Activated naive CD8-positive, alpha-beta T cell (primary cell): ENCODE data around the gene FOXJ1.

Experiments
- H3K27ac Mint-ChIP-seq: one replicate; pipeline ENCODE4 v1.8.0; 2021; ENCODE audit warnings: mixed read lengths
- H3K27me3 Mint-ChIP-seq: one replicate; pipeline ENCODE4 v1.8.0; 2021; ENCODE audit warnings: mixed read lengths
- H3K36me3 Mint-ChIP-seq: one replicate; pipeline ENCODE4 v1.8.0; 2021; ENCODE audit warnings: mixed read lengths
- H3K4me1 Mint-ChIP-seq: one replicate; pipeline ENCODE4 v1.8.0; 2021; ENCODE audit warnings: low read depth, mixed read lengths
- H3K4me3 Mint-ChIP-seq: one replicate; pipeline ENCODE4 v1.8.0; 2021; ENCODE audit warnings: mild to moderate bottlenecking, mixed read lengths
- H3K9me3 Mint-ChIP-seq: one replicate; pipeline ENCODE4 v1.8.0; 2021; ENCODE audit warnings: low read depth, mixed read lengths

FOXJ1 gene

DNA sequence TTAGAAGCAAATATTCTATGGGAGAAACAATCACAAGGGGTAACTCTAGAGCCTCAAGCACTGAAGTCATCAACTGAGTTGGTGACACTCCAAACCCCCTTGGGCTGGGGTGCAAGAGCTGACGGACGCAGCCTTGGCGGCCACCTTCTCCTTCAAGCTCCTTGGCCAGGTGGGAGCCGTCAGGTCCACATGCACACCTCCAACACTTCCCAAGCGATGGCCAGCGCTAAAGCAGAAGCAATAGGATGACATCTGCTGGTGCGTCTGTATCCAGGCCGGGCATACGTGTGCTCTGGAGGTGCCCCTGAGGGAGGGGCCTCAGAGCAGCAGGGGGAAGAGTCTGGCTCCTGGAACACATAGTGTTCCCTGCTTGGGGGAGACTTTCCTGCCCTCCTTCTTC, 12.2 kb upstream of the FOXJ1 start:
- H3K9me3 Mint-ChIP-seq: no peaks in the 10 kb centered on the region
- H3K27ac Mint-ChIP-seq: peak overlapping the region; percentile 96
- H3K4me1 Mint-ChIP-seq: peaks cover 67% of the 10 kb centered on the region
- no peaks in the 10 kb centered on the region for H3K27me3 Mint-ChIP-seq
- peak overlapping the region; percentile 33 for H3K4me3 Mint-ChIP-seq
- H3K36me3 Mint-ChIP-seq: peaks cover 24% of the 10 kb centered on the region

DNA sequence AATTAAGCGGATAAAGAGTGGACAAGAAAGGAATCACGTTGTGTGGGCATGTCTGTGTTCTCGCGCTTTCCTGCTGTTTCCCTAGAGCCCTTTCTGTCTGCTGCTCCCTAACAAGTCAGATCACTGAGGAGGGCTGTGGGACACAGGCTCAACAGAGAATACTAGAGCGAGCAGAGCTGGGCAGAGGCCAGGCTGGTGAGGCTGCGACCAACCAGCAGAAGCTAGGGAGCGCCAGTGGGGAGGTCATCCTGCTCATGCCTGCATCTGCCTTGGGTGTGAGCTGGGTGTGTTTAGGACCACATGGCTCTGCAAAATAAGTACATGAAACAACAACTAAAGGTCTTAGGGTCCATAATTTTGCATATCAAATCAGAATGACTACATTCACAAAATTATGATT, 11.5 kb upstream of the FOXJ1 start:
- Mint-ChIP-seq H3K27me3 (no peaks in the 10 kb centered on the region), H3K27ac (peak overlapping the region; percentile 96), H3K4me1 (peaks cover 69% of the 10 kb centered on the region), H3K9me3 (no peaks in the 10 kb centered on the region), H3K4me3 (peak overlapping the region; percentile 58), H3K36me3 (peaks cover 25% of the 10 kb centered on the region)

DNA sequence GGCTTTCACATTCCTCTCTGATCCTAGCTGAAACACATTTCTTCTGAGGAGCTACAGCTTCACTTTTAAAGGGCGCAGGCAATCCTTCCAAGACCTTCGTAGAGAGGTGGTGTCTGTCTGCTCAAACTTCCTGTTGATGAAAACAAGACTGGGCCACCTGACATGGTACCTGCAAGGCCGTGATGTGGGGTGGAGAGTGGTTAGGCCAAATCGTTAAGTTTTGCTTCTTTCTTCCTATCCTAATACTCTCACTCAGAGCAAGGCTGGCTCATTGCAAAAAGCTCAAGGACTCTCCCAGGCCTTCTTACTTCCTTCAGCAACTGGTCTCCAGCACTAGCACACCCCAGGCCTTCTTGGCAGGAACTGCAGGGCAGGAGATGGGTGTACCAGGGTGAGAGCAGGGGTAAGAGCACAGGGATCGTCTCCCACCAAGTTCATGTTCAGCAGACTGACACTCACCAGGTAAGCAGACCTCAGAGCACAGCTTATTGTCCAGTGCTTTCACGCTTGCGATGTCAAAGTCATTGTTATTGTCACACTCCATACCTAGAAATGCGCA, 10.9 kb upstream of the FOXJ1 start:
- H3K27ac Mint-ChIP-seq: peak overlapping the region; percentile 96
- peaks cover 71% of the 10 kb centered on the region for H3K4me1 Mint-ChIP-seq
- H3K4me3 Mint-ChIP-seq: peak overlapping the region; percentile 58
- H3K27me3 Mint-ChIP-seq: no peaks in the 10 kb centered on the region
- H3K9me3 Mint-ChIP-seq: no peaks in the 10 kb centered on the region
- peaks cover 24% of the 10 kb centered on the region for H3K36me3 Mint-ChIP-seq

DNA sequence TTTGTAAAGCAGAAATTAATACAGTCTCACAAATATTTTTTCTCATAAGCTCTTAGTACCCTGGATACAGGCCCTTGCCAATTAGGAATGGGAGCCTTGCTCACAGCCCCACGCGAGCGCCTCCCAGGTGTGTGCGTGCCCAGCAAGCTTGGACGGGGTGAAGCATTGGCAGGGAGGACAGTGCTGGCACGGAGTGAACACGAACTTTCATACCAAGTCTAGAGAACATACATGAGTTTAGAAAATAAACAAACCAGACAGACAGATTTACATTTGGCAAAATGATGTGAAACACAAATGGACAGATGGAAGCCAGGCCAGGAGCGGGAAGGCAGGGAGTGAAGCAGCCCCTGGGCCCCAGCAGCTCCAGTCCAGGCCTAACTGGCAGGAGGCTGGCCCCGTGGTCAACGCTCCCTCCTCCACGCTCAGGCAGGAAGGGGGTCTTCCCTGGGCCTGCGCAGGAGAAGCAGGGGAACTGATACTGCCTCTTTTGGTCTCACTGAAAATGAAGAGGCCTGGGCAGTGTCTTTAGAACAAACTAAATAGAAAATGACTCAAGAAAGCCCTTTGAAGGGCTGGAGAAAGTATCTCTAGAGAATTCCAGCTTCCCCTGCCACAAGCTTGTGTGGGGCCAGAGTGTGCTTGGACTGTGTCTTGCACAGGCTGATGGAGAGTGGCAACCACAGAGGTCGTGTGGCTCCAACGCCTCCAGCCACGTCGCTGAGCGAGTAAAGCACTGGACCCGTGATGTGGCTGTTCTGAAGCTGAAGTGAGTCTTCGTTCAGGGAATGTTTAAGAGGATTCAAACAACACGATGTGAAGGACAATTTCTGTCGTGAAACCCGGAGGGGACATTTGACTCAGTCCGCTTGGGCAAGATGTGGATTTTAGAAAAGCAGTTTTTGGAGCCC, 9.9 kb upstream of the FOXJ1 start:
- Mint-ChIP-seq H3K27me3 (no peaks in the 10 kb centered on the region), H3K9me3 (no peaks in the 10 kb centered on the region), H3K27ac (peak overlapping the region; percentile 96), H3K36me3 (peaks cover 22% of the 10 kb centered on the region), H3K4me3 (peak overlapping the region; percentile 27), H3K4me1 (peaks cover 75% of the 10 kb centered on the region)

DNA sequence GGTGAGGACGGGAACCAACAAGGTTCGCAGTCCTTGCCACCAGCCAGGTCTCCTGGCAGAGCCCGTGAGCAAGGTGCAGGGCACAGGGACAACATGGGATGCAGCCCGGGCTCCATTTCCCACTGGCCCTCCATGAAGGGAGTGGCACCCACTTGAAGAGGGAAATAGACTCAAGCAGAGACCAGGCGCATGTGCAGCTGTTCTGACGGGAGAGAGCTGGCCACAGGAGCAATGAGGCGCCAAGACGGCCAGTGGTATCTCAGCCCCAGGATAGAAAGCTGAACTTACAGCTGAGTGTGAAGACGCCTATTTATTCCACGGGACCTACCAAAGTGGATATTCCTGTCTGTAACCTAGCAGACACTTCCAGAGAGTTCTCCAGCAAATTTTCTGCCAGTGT, 8.2 kb upstream of the FOXJ1 start:
- peaks cover 19% of the 10 kb centered on the region for H3K36me3 Mint-ChIP-seq
- no peaks in the 10 kb centered on the region for H3K27me3 Mint-ChIP-seq
- H3K4me3 Mint-ChIP-seq: no peak overlapping the region
- peaks cover 76% of the 10 kb centered on the region for H3K4me1 Mint-ChIP-seq
- H3K9me3 Mint-ChIP-seq: no peaks in the 10 kb centered on the region
- peak overlapping the region; percentile 88 for H3K27ac Mint-ChIP-seq

DNA sequence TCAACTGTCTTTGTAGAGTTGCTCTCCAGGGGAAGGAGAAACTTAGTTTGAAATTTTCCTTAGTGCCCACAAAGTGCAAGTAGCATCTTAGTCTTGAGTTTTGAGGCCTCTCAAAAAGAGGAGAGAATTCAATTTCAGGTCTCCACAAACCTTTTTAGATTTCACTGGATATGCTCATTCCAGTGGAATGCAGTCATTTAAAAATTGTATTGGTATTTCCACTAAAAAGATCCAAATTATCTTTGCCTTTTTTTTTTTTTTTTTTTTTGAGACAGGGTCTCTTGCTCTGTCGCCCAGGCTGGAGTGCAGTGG, 6.9 kb upstream of the FOXJ1 start:
- H3K27ac Mint-ChIP-seq: peak overlapping the region; percentile 34
- H3K4me1 Mint-ChIP-seq: peaks cover 75% of the 10 kb centered on the region
- H3K4me3 Mint-ChIP-seq: no peak overlapping the region
- no peaks in the 10 kb centered on the region for H3K27me3 Mint-ChIP-seq
- H3K36me3 Mint-ChIP-seq: peaks cover 16% of the 10 kb centered on the region
- no peaks in the 10 kb centered on the region for H3K9me3 Mint-ChIP-seq

DNA sequence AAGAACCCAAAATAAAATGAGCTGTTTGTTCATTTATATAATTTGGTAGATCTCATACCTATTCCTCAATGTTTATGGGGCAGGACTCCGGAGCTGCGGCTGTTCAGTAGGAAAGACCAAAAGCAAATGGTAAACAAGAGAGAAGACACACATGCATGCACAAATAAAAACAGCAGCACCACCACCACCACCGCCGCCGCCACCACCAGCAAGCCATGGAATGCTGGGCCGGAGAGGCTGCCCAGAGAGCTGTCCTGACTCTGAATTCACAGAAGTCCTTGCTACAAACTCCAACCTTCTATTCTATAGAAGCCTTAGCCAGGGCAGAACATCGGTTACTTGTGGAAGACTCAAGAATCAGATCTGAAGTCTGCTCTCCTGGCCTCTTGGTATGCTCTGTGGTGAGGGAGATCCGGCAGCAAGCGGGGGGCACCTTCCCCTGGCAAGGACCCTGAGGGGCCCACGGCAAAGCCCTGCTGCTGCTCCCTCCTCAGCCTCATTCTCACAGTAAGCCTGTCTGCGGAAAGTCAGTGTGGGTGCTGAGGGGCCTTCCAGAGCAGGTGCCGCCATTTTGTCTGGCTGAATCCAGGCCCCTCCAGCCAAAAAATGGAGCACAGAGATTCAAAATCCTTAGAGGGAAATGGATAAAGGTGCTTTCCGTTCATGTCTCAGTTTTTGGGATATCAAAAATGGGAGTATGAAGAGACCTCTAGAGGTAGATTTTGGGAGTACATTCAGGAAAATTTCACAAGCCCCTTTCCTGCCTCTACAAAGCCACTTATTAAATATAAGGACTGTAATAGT, 6.4 kb upstream of the FOXJ1 start:
- Mint-ChIP-seq H3K27ac (peak overlapping the region; percentile 97), H3K9me3 (no peaks in the 10 kb centered on the region), H3K4me3 (no peak overlapping the region), H3K4me1 (peaks cover 75% of the 10 kb centered on the region), H3K36me3 (peaks cover 16% of the 10 kb centered on the region), H3K27me3 (no peaks in the 10 kb centered on the region)

DNA sequence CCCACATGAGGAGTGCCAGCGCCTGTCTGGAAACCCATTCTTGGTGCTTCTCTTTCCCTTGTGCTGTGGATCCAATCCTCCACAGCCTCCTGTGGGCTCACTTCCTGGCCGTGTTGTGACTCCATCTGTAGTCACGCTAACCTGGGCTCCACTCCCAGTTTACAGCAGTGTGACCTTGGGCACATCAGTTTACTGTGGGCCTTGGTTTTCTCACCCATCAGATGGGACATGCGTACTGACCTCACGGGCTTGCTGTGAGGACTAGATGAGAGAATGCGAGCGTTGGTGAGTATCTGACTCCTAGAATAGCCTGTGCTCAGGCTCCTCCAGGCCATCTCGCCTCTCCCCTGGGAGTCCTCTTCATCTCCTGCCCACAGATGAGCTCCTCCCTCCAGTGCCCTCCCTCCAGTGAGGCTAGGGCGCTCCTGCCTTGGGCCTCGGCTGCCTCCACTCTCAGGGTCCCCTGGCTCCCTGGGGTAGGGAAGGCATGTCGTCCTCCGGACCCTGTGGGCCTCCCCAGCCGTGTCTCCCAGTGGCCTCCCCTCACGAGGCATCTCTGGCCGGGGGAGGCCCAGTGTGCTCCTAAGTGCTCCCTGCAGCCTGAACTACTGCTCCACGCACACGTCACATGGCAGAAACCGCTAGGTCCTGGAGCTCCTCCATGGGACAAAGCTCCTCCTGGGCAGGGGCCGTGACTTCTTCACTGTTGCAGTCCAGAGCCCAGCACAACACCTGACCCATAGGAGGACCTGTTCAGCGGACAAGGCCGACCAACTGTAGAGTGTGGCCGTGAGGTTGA, 5.2 kb upstream of the FOXJ1 start:
- H3K4me3 Mint-ChIP-seq: peak overlapping the region; percentile 58
- peak overlapping the region; percentile 97 for H3K27ac Mint-ChIP-seq
- no peaks in the 10 kb centered on the region for H3K27me3 Mint-ChIP-seq
- no peaks in the 10 kb centered on the region for H3K9me3 Mint-ChIP-seq
- H3K4me1 Mint-ChIP-seq: peaks cover 74% of the 10 kb centered on the region
- peaks cover 11% of the 10 kb centered on the region for H3K36me3 Mint-ChIP-seq

DNA sequence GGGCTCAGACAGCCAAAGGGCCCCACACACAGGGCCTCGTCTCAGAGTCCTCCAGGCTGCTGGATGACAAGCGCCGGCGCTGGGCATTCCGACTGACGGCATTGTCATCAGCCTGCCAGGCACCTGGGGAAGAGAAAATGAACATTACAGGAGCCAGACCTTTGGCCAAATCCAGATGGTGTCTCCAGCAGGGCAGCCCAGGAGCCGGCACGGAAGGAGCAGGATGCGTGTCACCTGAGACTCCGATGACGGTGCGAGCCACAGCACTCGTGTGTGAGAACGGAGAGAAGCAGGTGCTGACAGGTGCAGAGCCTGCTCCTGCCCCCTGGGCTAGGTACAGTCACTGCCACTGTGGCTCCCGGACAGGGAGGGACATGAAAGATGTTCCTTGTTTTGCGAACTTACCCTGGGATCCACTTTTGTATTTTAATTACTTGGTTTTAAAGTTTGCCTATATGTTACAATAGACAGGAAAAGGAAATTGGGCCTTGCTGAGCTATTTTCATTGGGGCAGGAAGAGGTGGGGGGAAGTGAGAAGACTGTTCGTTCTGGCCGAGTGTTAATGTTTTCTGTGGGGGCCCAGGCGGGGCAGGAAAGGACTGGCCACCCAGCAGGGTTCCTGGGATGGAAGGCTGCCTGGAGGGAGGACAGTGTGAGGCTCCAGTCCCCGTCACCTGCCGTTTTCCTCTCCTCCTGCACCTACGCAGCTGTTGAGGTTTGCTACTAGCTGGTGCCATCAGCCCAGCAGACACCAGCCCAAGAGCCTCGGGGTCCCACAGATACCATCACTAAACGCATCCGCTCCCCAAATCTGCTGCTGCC, 4.4 kb upstream of the FOXJ1 start:
- peaks cover 8% of the 10 kb centered on the region for H3K36me3 Mint-ChIP-seq
- H3K4me3 Mint-ChIP-seq: peak overlapping the region; percentile 58
- H3K9me3 Mint-ChIP-seq: no peaks in the 10 kb centered on the region
- peaks cover 68% of the 10 kb centered on the region for H3K4me1 Mint-ChIP-seq
- H3K27ac Mint-ChIP-seq: peak overlapping the region; percentile 97
- no peaks in the 10 kb centered on the region for H3K27me3 Mint-ChIP-seq

DNA sequence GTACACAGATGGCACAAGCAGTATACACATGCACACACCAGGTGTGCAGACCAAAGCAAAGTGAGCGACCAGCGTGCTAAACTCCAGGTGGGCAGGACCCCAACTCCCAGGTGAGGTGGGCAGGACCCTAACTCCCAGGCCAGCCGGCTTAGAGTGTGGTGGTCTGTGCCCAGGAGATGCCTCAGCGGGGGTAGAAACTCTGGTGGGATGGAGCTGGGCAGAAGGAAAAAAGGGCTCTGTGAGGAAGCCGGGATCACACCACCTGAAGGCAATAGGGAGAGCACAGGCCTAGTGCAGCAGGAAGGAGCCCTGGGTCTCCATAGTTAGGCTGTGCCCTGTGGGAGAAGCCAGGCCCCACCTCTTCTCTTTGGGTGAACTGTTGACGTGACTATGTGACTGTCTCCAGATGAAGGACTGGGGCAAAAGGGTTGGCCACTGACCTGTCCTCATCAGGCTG, 1.6 kb upstream of the FOXJ1 start:
- peak overlapping the region; percentile 55 for H3K27ac Mint-ChIP-seq
- H3K4me1 Mint-ChIP-seq: peaks cover 66% of the 10 kb centered on the region
- no peaks in the 10 kb centered on the region for H3K27me3 Mint-ChIP-seq
- peaks cover 2% of the 10 kb centered on the region for H3K36me3 Mint-ChIP-seq
- peak overlapping the region; percentile 55 for H3K4me3 Mint-ChIP-seq
- no peaks in the 10 kb centered on the region for H3K9me3 Mint-ChIP-seq

DNA sequence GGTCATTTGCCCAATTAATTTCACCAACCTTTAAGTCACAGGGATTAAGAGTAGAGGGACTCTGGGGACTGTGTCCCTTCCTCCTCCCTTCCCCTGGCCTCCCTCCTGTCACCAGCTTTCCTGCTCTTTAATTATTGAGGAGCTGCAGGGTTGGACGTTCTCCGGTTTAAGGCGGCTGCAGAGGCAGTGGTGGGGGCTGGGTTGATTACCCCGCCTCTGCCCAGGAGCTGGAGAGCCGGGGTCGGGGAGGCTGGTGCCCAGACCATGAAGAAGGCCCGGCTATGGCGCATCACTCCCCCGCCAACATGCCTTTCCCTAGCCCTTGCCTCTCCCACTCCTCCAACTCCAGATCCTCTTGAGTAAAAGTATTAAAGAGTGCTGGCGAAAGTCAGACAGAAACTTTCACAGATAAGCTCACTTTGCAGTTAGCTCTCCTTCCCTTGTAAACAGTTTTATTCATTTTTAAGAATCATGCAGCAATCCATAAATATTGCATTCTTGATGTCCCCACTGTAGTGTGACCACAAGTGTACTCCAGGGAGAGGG, 1.1 kb upstream of the FOXJ1 start:
- H3K9me3 Mint-ChIP-seq: no peaks in the 10 kb centered on the region
- H3K36me3 Mint-ChIP-seq: no peaks in the 10 kb centered on the region
- peak overlapping the region; percentile 81 for H3K4me3 Mint-ChIP-seq
- H3K4me1 Mint-ChIP-seq: peaks cover 62% of the 10 kb centered on the region
- peak overlapping the region; percentile 55 for H3K27ac Mint-ChIP-seq
- H3K27me3 Mint-ChIP-seq: no peaks in the 10 kb centered on the region

DNA sequence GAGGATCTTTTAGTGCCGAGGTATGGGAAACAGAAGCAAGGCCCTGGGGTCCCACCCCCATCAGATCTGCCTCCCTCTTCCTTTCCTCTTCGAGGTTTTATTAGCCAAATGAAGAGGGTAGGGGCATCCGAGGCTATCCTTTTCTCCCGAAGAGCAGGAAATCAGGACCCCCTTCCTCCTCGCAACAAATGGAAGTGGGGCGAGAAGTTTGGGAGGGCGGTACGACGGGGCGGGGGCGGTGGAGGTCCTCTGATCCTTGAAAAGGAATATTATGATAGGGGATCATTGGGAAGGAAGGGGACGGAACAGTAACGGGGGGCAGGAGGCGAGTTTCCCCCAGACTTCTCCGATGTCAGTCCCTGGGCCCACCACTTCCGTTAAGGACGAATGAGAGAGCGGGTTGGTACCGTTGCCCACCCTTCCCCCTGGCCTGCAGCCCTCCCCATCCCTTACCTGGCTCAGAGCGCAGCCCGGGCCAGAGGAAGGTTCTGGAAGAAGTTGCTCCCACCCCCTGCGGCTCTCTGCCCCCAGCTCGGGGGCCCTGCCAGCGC, 309 bp downstream of the FOXJ1 start:
- no peaks in the 10 kb centered on the region for H3K36me3 Mint-ChIP-seq
- H3K27ac Mint-ChIP-seq: no peak overlapping the region
- H3K9me3 Mint-ChIP-seq: no peaks in the 10 kb centered on the region
- H3K4me1 Mint-ChIP-seq: peaks cover 53% of the 10 kb centered on the region
- no peaks in the 10 kb centered on the region for H3K27me3 Mint-ChIP-seq
- H3K4me3 Mint-ChIP-seq: peak overlapping the region; percentile 81

DNA sequence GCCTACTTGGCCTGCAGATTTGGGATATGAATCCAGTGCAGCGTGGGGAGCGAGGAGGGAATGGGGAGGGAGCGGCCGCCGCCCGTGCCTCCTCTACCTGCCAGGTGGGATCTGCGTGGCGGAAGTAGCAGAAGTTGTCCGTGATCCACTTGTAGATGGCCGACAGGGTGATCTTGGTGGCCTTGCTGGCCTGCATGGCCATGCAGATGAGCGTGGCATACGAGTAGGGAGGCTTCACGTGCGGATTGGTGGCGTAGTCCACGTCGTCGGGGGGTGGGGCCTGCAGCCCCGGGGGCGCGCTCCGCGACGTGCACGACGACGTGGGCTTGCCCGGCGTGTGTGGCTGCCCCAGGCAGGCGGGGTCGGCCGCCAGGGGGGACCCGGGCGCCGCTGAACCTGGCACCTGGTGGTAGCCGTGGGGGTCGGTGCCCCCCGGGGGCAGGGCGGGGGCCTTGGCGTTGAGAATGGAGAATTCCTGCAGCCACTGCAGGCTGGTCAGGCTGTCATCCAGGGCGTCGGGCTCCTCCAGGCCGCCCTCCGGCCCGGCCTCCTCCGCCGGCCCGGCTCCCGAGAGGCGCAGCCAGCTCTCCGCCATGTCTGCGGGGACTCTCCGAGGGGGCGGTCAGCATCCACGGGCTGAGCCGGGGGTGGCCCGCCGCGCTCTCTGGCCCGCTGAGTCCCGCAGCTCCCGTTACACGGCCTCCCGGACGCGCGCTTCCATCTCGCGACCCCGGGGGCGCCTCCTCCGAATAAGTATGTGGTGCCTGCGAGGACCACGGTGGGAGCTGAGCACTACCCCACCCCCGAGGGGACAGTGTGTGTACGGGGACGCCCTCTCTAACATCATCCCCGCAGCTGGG, 1.0 kb downstream of the FOXJ1 start:
- H3K27me3 Mint-ChIP-seq: no peaks in the 10 kb centered on the region
- H3K4me3 Mint-ChIP-seq: peak overlapping the region; percentile 81
- peak overlapping the region; percentile 64 for H3K27ac Mint-ChIP-seq
- peaks cover 52% of the 10 kb centered on the region for H3K4me1 Mint-ChIP-seq
- H3K36me3 Mint-ChIP-seq: no peaks in the 10 kb centered on the region
- no peaks in the 10 kb centered on the region for H3K9me3 Mint-ChIP-seq
